Stimulated activated CD8-positive, alpha-beta memory T cell treated with anti-CD3 and anti-CD28 coated beads, Interleukin-15, amount 100 ng/mL, for 4 hours (primary cell): ENCODE data around the gene SORBS1.

Experiments used
- DNase-seq, 2 donors: peaks; one replicate each; pipeline ENCODE4 v3.0.0-alpha.2; 2020; ENCODE audit warnings: low read depth in 2 of 2

SORBS1 gene

DNA sequence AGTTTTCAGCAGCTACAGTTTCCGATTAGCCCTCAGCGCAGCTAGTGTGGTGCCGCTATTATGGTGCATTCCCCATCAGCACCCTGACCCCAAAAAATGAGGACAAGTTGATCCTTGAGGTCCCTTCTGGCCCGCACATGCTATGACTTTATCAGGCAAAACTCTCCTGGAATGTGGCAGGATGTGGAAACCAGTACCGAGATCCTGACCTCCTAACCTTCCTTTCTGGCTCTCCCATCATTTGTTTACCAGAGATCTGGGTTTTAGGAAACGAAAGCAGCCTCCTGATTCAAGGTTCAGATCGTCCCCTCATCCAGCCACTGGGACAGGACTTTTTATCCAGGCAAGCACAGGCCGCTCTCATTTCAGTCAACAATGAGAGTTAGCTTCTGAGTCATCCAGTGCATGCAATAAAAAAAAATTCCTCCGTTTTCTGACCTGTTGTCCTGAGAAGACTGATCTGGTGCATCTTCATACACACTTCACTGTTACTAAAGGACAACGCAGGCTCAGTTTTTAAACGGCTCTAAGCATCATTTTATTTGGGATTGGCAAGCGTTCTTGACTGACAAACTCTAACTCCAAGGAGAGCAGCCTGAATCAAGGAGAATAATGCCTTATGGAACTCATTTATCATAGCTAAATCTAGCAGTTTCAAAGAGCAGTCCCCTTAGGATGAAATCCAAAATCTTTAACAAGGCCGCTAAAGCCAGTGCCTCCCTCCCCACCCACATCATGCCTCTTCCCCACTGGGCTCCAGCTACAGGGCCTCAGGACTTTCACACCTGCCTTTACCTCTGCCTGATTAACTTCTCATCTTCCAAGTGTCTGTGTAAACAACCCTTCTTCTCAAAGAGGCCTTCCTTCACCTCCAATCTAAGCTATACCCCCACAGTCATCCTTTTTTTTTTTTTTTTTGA, 287.5 kb downstream of the SORBS1 start:
- DNase-seq = no peak

DNA sequence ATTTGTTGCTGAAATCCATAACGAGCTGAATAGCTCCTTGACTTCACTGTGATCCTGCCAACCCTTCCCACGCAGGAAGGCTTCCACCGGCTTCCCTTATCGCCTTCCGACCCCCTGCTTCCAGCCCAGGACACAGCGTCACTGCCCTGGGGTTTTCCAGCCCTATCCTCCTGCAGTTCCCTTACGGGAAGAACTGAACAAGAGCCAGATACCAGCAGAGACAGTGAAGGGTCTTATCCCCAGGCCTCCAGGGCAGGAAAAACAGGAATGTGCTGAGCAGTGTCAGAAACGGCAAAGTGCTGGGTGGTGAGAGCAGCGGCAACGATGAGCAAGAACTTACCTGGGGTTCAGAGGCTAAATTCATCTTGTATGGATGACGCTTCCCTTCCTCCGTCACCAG, 292.7 kb downstream of the SORBS1 start:
- DNase-seq = no peak

- DNase-seq = no peak
Measured at GRCh38 chr10:95267251-95267650, 293.9 kb downstream of the SORBS1 start.

DNA sequence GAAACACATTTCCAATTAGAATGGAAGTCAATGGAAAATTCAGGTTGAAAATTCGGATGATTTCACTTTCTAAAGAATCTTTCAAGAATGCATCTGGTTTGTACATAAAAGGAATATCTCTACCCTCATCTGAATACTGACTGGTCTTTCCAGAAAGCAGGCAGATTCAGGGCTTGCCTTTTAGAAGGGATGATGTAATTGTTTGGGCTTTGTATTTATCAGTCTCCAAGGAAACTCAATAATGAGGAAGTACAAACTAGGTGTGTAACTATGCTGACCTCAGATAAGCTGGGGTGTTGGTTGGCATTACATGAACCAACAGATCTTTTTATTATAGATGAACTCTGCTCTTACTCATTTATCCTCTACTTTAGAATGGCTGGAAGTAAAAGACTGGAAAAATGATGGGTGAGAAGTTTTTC, 294.5 kb downstream of the SORBS1 start:
- no peak for DNase-seq

- no peak for DNase-seq
Measured at GRCh38 chr10:95265572-95265971, 295.6 kb downstream of the SORBS1 start.

DNA sequence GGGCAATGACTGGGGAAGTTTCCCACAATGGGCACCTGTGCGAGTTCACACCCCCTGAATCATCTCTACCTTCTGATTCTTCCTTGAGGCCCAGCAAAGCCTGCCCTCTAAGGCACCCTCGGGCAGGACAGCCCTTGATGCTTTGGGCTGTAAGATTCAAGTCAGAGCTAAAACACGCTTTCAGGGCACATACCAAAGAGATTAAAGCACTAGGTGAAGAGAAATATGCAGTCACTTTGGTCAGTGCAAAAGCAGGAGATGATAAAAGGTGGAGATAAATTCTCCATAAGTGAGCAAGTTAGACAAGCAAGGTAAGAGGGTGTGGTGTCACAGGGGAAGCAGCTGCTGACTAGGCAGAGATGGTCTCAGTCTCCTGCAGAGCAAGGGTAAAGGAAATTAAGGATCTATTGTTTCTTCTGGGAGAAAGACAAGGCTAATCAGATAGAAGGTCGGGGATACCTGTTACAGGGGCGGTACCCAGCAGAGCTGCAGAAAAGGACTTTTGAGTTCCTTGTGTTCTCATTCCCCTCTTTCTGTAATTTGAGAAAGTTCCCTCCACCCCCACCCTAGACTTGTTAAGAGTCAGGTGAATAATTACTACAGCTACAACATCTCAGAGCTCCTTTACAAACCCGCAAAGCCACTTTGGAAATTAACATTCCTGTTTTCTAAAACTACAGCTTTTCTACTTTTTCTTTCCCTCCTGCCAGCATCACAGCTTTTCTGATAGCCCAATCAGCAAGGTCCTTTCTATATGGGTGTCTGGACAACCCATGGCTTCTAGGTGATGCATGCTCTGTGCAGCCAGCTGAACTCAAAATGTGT, 296.7 kb downstream of the SORBS1 start:
- no peak for DNase-seq

DNA sequence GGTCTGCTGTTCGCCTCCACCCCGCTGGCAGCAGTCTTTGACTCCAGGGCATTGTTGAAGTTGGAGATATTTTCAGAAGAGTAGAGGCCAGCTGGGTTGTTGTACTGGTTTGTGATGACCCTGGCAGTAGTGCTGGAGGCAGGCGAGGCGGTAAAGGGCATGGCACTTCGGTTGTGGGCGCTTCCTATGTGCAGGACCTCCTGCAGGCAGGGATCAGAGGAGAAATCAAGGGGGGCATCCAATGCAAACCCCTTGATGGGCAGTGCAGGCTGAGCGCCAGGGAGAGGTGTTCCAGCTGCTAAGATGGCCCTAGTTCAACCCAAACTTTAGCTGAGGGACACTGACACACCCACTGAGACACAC, 297.3 kb downstream of the SORBS1 start:
- DNase-seq = no peak

- no peak for DNase-seq
Measured at GRCh38 chr10:95262763-95263518, 298.2 kb downstream of the SORBS1 start.

- DNase-seq = no peak
Measured at GRCh38 chr10:95261926-95262325, 299.2 kb downstream of the SORBS1 start.
